Endothelial cell of hepatic sinusoid (primary cell): Measurements from ENCODE around the gene GPD1L.

Experiments used
- in situ Hi-C: cut with HindIII; loops from 2 replicates; pipeline ENCODE4 v1.10.0; 2017; ENCODE audit warnings: low sequenced_read_pairs

Gene GPD1L

GRCh38 chr3:32176989-32177701 lies 70.7 kb downstream of the GPD1L start:
- in situ Hi-C loops, result loop anchor here (10.0 to 25.0 kb wide), 2 partner anchors 135 to 498 kb away; no protein-coding TSS in a partner anchor

GRCh38 chr3:32177702-32178198 lies 71.3 kb downstream of the GPD1L start:
- in situ Hi-C loops, result loop anchor here (10.0 to 25.0 kb wide), 2 partner anchors 135 to 497 kb away; no protein-coding TSS in a partner anchor

GRCh38 chr3:32180141-32180784 lies 73.8 kb downstream of the GPD1L start:
- in situ Hi-C loops, result loop anchor here (25.0 kb wide), 1 partner anchor 132 kb away; no protein-coding TSS in a partner anchor

GRCh38 chr3:32181365-32181764 lies 74.9 kb downstream of the GPD1L start:
- in situ Hi-C loops, result loop anchor here (25.0 kb wide), 1 partner anchor 131 kb away; no protein-coding TSS in a partner anchor

- in situ Hi-C loops, result loop anchor here (25.0 kb wide), 1 partner anchor 131 kb away; no protein-coding TSS in a partner anchor
Measured at GRCh38 chr3:32181796-32182195, 75.4 kb downstream of the GPD1L start.

GRCh38 chr3:32184187-32184730 lies 77.8 kb downstream of the GPD1L start:
- in situ Hi-C loops, result loop anchor here (25.0 kb wide), 1 partner anchor 128 kb away; no protein-coding TSS in a partner anchor

- in situ Hi-C loops, result loop anchor here (25.0 kb wide), 1 partner anchor 126 kb away; no protein-coding TSS in a partner anchor
Measured at GRCh38 chr3:32186097-32186496, 79.7 kb downstream of the GPD1L start.

- in situ Hi-C loops, result loop anchor here (25.0 kb wide), 1 partner anchor 125 kb away; no protein-coding TSS in a partner anchor
Measured at GRCh38 chr3:32186876-32187275, 80.5 kb downstream of the GPD1L start.

- in situ Hi-C loops, result loop anchor here (25.0 kb wide), 1 partner anchor 123 kb away; no protein-coding TSS in a partner anchor
Measured at GRCh38 chr3:32189693-32190092, 83.3 kb downstream of the GPD1L start.

- in situ Hi-C loops, result loop anchor here (25.0 kb wide), 1 partner anchor 122 kb away; no protein-coding TSS in a partner anchor
Measured at GRCh38 chr3:32190556-32190955, 84.1 kb downstream of the GPD1L start.

- in situ Hi-C loops, result loop anchor here (25.0 kb wide), 1 partner anchor 119 kb away; no protein-coding TSS in a partner anchor
Measured at GRCh38 chr3:32193101-32193500, 86.7 kb downstream of the GPD1L start.

- in situ Hi-C loops, result loop anchor here (25.0 kb wide), 1 partner anchor 118 kb away; no protein-coding TSS in a partner anchor
Measured at GRCh38 chr3:32194653-32195052, 88.2 kb downstream of the GPD1L start.

GRCh38 chr3:32195995-32196540 lies 89.6 kb downstream of the GPD1L start:
- in situ Hi-C loops, result loop anchor here (25.0 kb wide), 1 partner anchor 116 kb away; no protein-coding TSS in a partner anchor

GRCh38 chr3:32197991-32198390 lies 91.6 kb downstream of the GPD1L start:
- in situ Hi-C loops, result loop anchor here (25.0 kb wide), 1 partner anchor 114 kb away; no protein-coding TSS in a partner anchor

- in situ Hi-C loops, result loop anchor here (25.0 kb wide), 1 partner anchor 114 kb away; no protein-coding TSS in a partner anchor
Measured at GRCh38 chr3:32198714-32199113, 92.3 kb downstream of the GPD1L start.

- in situ Hi-C loops, result no loop called here
Measured at GRCh38 chr3:32200490-32200889, 94.1 kb downstream of the GPD1L start.

- in situ Hi-C loops, result no loop called here
Measured at GRCh38 chr3:32200992-32201758, 94.8 kb downstream of the GPD1L start.

GRCh38 chr3:32202496-32202895 lies 96.1 kb downstream of the GPD1L start:
- in situ Hi-C loops, result no loop called here

GRCh38 chr3:32203854-32204253 lies 97.4 kb downstream of the GPD1L start:
- in situ Hi-C loops, result no loop called here

- in situ Hi-C loops, result no loop called here
Measured at GRCh38 chr3:32208447-32208846, 102.0 kb downstream of the GPD1L start.
